COR-L47 (cell line): Measurements from ENCODE around the gene DUSP15.

Experiments
- DNase-seq: peaks from one replicate; lab custom pipeline; 2025; lab: John Stamatoyannopoulos, UW

Gene DUSP15

GRCh38 chr20:31894980-31895675 lies 24.8 kb upstream of the DUSP15 start:
- DNase-seq, result no peak

- DNase-seq, result no peak
Measured at GRCh38 chr20:31890646-31891045, 20.3 kb upstream of the DUSP15 start.

- no peak for DNase-seq
Measured at GRCh38 chr20:31883829-31884228, 13.5 kb upstream of the DUSP15 start.

- DNase-seq, result no peak
Measured at GRCh38 chr20:31881945-31882344, 11.6 kb upstream of the DUSP15 start.

GRCh38 chr20:31879143-31879987 lies 9.0 kb upstream of the DUSP15 start:
- DNase-seq, result peak; percentile 95

GRCh38 chr20:31877684-31878083 lies 7.4 kb upstream of the DUSP15 start:
- DNase-seq, result no peak

- DNase-seq, result no peak
Measured at GRCh38 chr20:31875671-31876070, 5.3 kb upstream of the DUSP15 start.

- DNase-seq, result no peak
Measured at GRCh38 chr20:31872406-31872805, 2.1 kb upstream of the DUSP15 start.

- no peak for DNase-seq
Measured at GRCh38 chr20:31871618-31871954, 1.3 kb upstream of the DUSP15 start.

GRCh38 chr20:31870726-31871617 lies 645 bp upstream of the DUSP15 start:
- DNase-seq, result no peak

GRCh38 chr20:31869673-31869941 lies 720 bp downstream of the DUSP15 start:
- DNase-seq, result no peak

GRCh38 chr20:31868853-31869672 lies 1.3 kb downstream of the DUSP15 start:
- DNase-seq, result no peak

- DNase-seq, result no peak
Measured at GRCh38 chr20:31866221-31866620, 4.1 kb downstream of the DUSP15 start.

- DNase-seq, result no peak
Measured at GRCh38 chr20:31864521-31865400, 5.6 kb downstream of the DUSP15 start.

GRCh38 chr20:31863296-31864085 lies 6.8 kb downstream of the DUSP15 start:
- DNase-seq, result no peak

GRCh38 chr20:31862506-31862905 lies 7.8 kb downstream of the DUSP15 start:
- DNase-seq, result no peak

- DNase-seq, result no peak
Measured at GRCh38 chr20:31862157-31862470, 8.2 kb downstream of the DUSP15 start.

GRCh38 chr20:31861385-31862156 lies 8.8 kb downstream of the DUSP15 start:
- DNase-seq, result peak; percentile 74

GRCh38 chr20:31861135-31861384 lies 9.3 kb downstream of the DUSP15 start:
- no peak for DNase-seq
